HG02840 (cell line): ENCODE measurements around the gene SPG11.
"Not testable (repeated sequence)": the region's sequence is repeated elsewhere in the genome, so short reads cannot be mapped to it uniquely, and the experiment has no call there.

Experiments used
- ATAC-seq: cut with Tn5 transposase; IDR thresholded peaks from one replicate; pipeline ENCODE4 v1.9.1; 2021; ENCODE audit warnings: mild to moderate bottlenecking, moderate library complexity, moderate number of reproducible peaks; ENCODE audit not compliant: unreplicated experiment, low FRiP score

The SPG11 gene

GRCh38 chr15:44535092-44535491, 128.4 kb downstream of the SPG11 start:
- ATAC-seq: no peak

GRCh38 chr15:44532689-44533088, 130.8 kb downstream of the SPG11 start:
- no peak for ATAC-seq

GRCh38 chr15:44532275-44532674, 131.2 kb downstream of the SPG11 start:
- not testable (repeated sequence) for ATAC-seq

GRCh38 chr15:44530653-44531052, 132.8 kb downstream of the SPG11 start:
- no peak for ATAC-seq

GRCh38 chr15:44529864-44530604, 133.4 kb downstream of the SPG11 start:
- ATAC-seq: no peak

- ATAC-seq: no peak
Measured at GRCh38 chr15:44527241-44527640, 136.2 kb downstream of the SPG11 start.

GRCh38 chr15:44525018-44525417, 138.4 kb downstream of the SPG11 start:
- ATAC-seq: no peak

GRCh38 chr15:44519537-44519936, 143.9 kb downstream of the SPG11 start:
- no peak for ATAC-seq

GRCh38 chr15:44516436-44516835, 147.0 kb downstream of the SPG11 start:
- ATAC-seq: no peak
